Esophagus muscularis mucosa (tissue), 4 donors: ENCODE results near the gene MAU2.

Experiments
- CTCF ChIP-seq, 3 experiments: fragments of 200-600 bp in 2 of 3; fragments of 450-650 bp in 1 of 3; sonication (generic) in 2 of 3; IDR thresholded peaks; one replicate each; pipeline ENCODE4 v1.5.1; 2017 to 2019; ENCODE audit warnings: antibody characterized with exemption in 3 of 3, mild to moderate bottlenecking in 2 of 3, moderate library complexity in 1 of 3
- EP300 ChIP-seq: sonication (generic); formaldehyde crosslinking; IDR thresholded peaks from one replicate; pipeline ENCODE4 v1.6.1; 2017; ENCODE audit warnings: antibody characterized with exemption
- POLR2A ChIP-seq: fragments of 450-650 bp; IDR thresholded peaks from one replicate; pipeline ENCODE4 v1.6.1; 2017; ENCODE audit warnings: antibody characterized with exemption, moderate library complexity, mild to moderate bottlenecking, low read depth
- POLR2AphosphoS5 ChIP-seq, 2 donors: sonication (generic); formaldehyde crosslinking; IDR thresholded peaks; one replicate each; pipeline ENCODE4 v1.6.1; 2017; ENCODE audit warnings: antibody characterized with exemption in 2 of 2

DNA sequence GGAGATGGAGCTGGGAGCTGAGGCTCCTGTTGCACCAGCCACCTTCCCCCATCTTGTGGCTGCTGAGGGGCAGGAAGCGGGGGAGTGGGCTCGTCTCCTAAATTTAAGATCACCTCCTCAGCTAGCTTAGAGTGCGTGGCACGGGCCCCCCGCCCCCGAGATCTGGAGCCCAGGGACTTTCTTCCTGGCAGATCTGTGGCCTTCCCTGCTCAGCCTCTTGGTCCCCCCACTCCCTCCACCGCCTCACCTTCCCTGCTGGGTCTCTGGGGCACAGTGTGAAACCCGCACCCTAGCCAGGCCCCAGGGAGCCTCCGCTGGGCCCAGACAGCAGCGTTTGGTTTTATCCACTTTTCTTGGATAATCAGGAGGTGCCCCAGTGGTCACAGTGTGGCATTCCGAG, 35.9 kb downstream of the MAU2 start:
- no peak for TF ChIP-seq CTCF (IDR thresholded peaks at IDR 0.05)
- no peak for TF ChIP-seq POLR2AphosphoS5 (IDR thresholded peaks at IDR 0.05)
- no peak for TF ChIP-seq POLR2A
- no peak for TF ChIP-seq EP300
